Measurements from ENCODE around the gene CYB561. TPM values are rescaled to one million over a fixed set of nuclear protein-coding genes. Genes with fewer than 3 reads are reported as not detected.

CYB561 gene
- total and polyA plus RNA-seq, 9 of the 15 experiments (the other 6 are each of a cell fraction or from before 2014, with no cell fraction given) = 4.0 to 30.8 (median 17.4) TPM

DNA sequence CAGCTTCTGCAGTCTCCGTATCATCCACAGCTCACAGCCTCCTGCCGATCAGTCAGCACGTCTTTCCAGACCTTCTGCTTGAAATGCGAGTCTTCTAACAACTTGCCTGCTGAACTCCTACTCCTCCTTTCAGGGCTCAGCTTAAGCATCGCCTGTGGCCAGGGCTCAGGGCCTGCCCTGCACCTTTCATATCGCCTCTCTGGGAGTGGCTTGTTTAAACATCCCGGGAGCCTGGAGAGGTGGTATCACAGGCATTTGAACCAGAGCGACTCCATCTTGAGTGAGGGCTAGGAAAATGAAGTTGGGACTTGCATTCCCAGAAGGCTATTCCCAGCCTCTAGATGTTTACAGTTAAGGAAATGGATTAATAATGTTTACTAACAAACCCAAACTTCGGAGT, 13.9 kb upstream of the CYB561 start:
- Histone ChIP-seq H3K4me2 (ENCODE audit: insufficient read depth, low read length) (no peak overlapping the region), H3K9me1 (ENCODE audit: control insufficient read depth, insufficient read depth, low read length) (no peaks in the 10 kb centered on the region), H3K79me2 (ENCODE audit: control insufficient read depth, insufficient read depth, low read length) (no peaks in the 10 kb centered on the region), H3K9me3 (replicated peaks; ENCODE audit: control insufficient read depth, insufficient read depth, low read depth, low read length) (no peaks in the 10 kb centered on the region), H3K36me3 (ENCODE audit: control insufficient read depth, insufficient read depth, low read length) (no peaks in the 10 kb centered on the region), H3K4me3 (no peak overlapping the region), H3K9ac (ENCODE audit: insufficient read depth in 1 of 2, low read depth in 2 of 2, low read length in 2 of 2) (peak overlapping the region in 1 of 2 experiments; percentile 60; a peak in 1 of 4 replicates), H2AFZ (ENCODE audit: low read depth, low read length) (peak overlapping the region; percentile 48), H3K27me3 (ENCODE audit: control insufficient read depth in 2 of 2, insufficient read depth in 2 of 2, low read length in 2 of 2) (no peaks in the 10 kb centered on the region; a peak in 1 of 5 replicates), H3K4me1 (replicated peaks in 1 of 2; ENCODE audit: control insufficient read depth in 2 of 2, insufficient read depth in 2 of 2, low read length in 2 of 2) (peaks cover 8 to 18% of the 10 kb centered on the region in 2 experiments; a peak in 4 of 5 replicates), H3K27ac (ENCODE audit: extremely low read depth, low read depth, low read length) (no peak overlapping the region), H4K20me1 (replicated peaks; ENCODE audit: control insufficient read depth, insufficient read depth, low read length) (no peaks in the 10 kb centered on the region)
- intact Hi-C loops (cut with micrococcal nuclease) = no loop called here
- no TSS peak for BruUV-seq (replicated peaks)
- in situ Hi-C loops (cut with MboI) = no loop called here
- peak; percentile 57 for ATAC-seq
- ChIA-PET CTCF (ENCODE audit: low intra/inter-chr PET ratio) (no interaction called here), POLR2A (no interaction called here)
- 50% methylated on average over 9 of the region's 9 CpGs for WGBS (ENCODE audit: insufficient coverage, low coverage, missing lambda C conversion rate)
- DNase-seq (ENCODE audit: extremely low read depth in 1 of 4, low spot score in 3 of 4) = no peak
- FAIRE-seq = no peak
- peak; percentile 94 for TF ChIP-seq HDAC8 (tag; IDR thresholded peaks at IDR 0.05)
- peak; percentile 89 for TF ChIP-seq ZBTB17 (CRISPR knock-in tag; IDR thresholded peaks at IDR 0.05)
- TF ChIP-seq EP300 (IDR thresholded peaks at IDR 0.05; ENCODE audit: low read length) = no peak
- no peak for TF ChIP-seq RAD21 (CRISPR knock-in tag; conservative IDR thresholded peaks at IDR 0.05 in 1 of 2, IDR thresholded peaks at IDR 0.05 in 1 of 2)
- 0 out of 2 replicates have a peak, but pooled peaks have one; percentile 48 for TF ChIP-seq ZNF444 (CRISPR knock-in tag; IDR thresholded peaks at IDR 0.05)
- TF ChIP-seq, protein P1, sequence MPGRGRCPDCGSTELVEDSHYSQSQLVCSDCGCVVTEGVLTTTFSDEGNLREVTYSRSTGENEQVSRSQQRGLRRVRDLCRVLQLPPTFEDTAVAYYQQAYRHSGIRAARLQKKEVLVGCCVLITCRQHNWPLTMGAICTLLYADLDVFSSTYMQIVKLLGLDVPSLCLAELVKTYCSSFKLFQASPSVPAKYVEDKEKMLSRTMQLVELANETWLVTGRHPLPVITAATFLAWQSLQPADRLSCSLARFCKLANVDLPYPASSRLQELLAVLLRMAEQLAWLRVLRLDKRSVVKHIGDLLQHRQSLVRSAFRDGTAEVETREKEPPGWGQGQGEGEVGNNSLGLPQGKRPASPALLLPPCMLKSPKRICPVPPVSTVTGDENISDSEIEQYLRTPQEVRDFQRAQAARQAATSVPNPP (IDR thresholded peaks at IDR 0.05; ENCODE audit: borderline replicate concordance, insufficient read depth, insufficient read length) = no peak
- TF ChIP-seq ERF (CRISPR knock-in tag; IDR thresholded peaks at IDR 0.05) = peak; percentile 96
- TF ChIP-seq ZNF644 (tag; IDR thresholded peaks at IDR 0.05; ENCODE audit: low read depth) = peak; percentile 86; the same call in 1 of the 2 replicates
- TF ChIP-seq PRPF4 (IDR thresholded peaks at IDR 0.05; ENCODE audit: insufficient read depth, low read depth, low read length, poor library complexity, severe bottlenecking) = no peak
- TF ChIP-seq, protein P2, sequence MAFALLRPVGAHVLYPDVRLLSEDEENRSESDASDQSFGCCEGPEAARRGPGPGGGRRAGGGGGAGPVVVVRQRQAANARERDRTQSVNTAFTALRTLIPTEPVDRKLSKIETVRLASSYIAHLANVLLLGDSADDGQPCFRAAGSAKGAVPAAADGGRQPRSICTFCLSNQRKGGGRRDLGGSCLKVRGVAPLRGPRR (CRISPR knock-in tag; IDR thresholded peaks at IDR 0.05) = 0 out of 2 replicates have a peak, but pooled peaks have one; percentile 26
- TF ChIP-seq, protein P3, sequence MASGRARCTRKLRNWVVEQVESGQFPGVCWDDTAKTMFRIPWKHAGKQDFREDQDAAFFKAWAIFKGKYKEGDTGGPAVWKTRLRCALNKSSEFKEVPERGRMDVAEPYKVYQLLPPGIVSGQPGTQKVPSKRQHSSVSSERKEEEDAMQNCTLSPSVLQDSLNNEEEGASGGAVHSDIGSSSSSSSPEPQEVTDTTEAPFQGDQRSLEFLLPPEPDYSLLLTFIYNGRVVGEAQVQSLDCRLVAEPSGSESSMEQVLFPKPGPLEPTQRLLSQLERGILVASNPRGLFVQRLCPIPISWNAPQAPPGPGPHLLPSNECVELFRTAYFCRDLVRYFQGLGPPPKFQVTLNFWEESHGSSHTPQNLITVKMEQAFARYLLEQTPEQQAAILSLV (tag; IDR thresholded peaks at IDR 0.05) = peak; percentile 86
- peak; percentile 73; the same call in 1 of the 2 replicates for TF ChIP-seq ZNF140 (CRISPR knock-in tag; IDR thresholded peaks at IDR 0.05)
- peak; percentile 66; the same call in 1 of the 2 replicates for TF ChIP-seq ZNF561 (CRISPR knock-in tag; conservative IDR thresholded peaks at IDR 0.05)
- TF ChIP-seq ZNF589 (CRISPR knock-in tag; IDR thresholded peaks at IDR 0.05; ENCODE audit: low read depth) = peak; percentile 96
- TF ChIP-seq, protein P4, sequence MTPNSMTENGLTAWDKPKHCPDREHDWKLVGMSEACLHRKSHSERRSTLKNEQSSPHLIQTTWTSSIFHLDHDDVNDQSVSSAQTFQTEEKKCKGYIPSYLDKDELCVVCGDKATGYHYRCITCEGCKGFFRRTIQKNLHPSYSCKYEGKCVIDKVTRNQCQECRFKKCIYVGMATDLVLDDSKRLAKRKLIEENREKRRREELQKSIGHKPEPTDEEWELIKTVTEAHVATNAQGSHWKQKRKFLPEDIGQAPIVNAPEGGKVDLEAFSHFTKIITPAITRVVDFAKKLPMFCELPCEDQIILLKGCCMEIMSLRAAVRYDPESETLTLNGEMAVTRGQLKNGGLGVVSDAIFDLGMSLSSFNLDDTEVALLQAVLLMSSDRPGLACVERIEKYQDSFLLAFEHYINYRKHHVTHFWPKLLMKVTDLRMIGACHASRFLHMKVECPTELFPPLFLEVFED (CRISPR knock-in tag; conservative IDR thresholded peaks at IDR 0.05) = peak; percentile 89; the same call in 1 of the 2 replicates
- TF ChIP-seq, protein P5, sequence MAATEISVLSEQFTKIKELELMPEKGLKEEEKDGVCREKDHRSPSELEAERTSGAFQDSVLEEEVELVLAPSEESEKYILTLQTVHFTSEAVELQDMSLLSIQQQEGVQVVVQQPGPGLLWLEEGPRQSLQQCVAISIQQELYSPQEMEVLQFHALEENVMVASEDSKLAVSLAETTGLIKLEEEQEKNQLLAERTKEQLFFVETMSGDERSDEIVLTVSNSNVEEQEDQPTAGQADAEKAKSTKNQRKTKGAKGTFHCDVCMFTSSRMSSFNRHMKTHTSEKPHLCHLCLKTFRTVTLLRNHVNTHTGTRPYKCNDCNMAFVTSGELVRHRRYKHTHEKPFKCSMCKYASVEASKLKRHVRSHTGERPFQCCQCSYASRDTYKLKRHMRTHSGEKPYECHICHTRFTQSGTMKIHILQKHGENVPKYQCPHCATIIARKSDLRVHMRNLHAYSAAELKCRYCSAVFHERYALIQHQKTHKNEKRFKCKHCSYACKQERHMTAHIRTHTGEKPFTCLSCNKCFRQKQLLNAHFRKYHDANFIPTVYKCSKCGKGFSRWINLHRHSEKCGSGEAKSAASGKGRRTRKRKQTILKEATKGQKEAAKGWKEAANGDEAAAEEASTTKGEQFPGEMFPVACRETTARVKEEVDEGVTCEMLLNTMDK (IDR thresholded peaks at IDR 0.05; ENCODE audit: borderline replicate concordance, insufficient read depth, low read depth, low read length, poor library complexity, severe bottlenecking) = no peak
